ENCODE results near the gene NEK7.

DNA sequence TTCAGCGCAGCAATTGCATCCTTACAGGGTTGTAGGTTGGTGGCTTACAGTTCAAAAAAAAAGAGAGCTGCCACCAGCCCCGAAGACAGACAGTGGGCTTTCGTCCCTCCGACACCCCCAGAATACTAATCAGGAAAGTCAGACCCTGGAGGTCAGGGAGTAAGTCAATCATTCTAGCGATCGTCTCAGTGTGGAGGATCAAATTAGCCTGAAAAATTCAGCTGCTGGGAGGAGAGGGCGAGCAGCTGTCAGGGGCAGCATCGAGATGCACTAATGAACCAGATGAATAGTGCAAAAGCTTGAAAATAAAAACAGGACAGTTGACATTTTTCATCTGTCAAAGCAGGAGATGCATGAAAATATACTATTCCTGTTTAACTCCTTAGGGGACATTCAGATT is 138.4 kb downstream of the NEK7 start:
- no peak for TF ChIP-seq POLR2A (conservative IDR thresholded peaks at IDR 0.05)
- TF ChIP-seq, protein P1, sequence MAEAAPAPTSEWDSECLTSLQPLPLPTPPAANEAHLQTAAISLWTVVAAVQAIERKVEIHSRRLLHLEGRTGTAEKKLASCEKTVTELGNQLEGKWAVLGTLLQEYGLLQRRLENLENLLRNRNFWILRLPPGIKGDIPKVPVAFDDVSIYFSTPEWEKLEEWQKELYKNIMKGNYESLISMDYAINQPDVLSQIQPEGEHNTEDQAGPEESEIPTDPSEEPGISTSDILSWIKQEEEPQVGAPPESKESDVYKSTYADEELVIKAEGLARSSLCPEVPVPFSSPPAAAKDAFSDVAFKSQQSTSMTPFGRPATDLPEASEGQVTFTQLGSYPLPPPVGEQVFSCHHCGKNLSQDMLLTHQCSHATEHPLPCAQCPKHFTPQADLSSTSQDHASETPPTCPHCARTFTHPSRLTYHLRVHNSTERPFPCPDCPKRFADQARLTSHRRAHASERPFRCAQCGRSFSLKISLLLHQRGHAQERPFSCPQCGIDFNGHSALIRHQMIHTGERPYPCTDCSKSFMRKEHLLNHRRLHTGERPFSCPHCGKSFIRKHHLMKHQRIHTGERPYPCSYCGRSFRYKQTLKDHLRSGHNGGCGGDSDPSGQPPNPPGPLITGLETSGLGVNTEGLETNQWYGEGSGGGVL (CRISPR knock-in tag; IDR thresholded peaks at IDR 0.05): no peak
- no peak for TF ChIP-seq CBX5 (IDR thresholded peaks at IDR 0.05; ENCODE audit: borderline replicate concordance, low read depth)
- no peak for TF ChIP-seq FOXM1 (IDR thresholded peaks at IDR 0.05; ENCODE audit: low read depth)
- no peak for TF ChIP-seq FOXM1 (CRISPR knock-in tag; IDR thresholded peaks at IDR 0.05; ENCODE audit: low read depth)
- no peak for TF ChIP-seq HMG20B (CRISPR knock-in tag; IDR thresholded peaks at IDR 0.05)
- TF ChIP-seq ESRRA (IDR thresholded peaks at IDR 0.05; ENCODE audit: borderline replicate concordance, low read depth): no peak
- no peak for TF ChIP-seq FOXA3 (CRISPR knock-in tag; conservative IDR thresholded peaks at IDR 0.05 in 1 of 2, IDR thresholded peaks at IDR 0.05 in 1 of 2)
- TF ChIP-seq, protein P2, sequence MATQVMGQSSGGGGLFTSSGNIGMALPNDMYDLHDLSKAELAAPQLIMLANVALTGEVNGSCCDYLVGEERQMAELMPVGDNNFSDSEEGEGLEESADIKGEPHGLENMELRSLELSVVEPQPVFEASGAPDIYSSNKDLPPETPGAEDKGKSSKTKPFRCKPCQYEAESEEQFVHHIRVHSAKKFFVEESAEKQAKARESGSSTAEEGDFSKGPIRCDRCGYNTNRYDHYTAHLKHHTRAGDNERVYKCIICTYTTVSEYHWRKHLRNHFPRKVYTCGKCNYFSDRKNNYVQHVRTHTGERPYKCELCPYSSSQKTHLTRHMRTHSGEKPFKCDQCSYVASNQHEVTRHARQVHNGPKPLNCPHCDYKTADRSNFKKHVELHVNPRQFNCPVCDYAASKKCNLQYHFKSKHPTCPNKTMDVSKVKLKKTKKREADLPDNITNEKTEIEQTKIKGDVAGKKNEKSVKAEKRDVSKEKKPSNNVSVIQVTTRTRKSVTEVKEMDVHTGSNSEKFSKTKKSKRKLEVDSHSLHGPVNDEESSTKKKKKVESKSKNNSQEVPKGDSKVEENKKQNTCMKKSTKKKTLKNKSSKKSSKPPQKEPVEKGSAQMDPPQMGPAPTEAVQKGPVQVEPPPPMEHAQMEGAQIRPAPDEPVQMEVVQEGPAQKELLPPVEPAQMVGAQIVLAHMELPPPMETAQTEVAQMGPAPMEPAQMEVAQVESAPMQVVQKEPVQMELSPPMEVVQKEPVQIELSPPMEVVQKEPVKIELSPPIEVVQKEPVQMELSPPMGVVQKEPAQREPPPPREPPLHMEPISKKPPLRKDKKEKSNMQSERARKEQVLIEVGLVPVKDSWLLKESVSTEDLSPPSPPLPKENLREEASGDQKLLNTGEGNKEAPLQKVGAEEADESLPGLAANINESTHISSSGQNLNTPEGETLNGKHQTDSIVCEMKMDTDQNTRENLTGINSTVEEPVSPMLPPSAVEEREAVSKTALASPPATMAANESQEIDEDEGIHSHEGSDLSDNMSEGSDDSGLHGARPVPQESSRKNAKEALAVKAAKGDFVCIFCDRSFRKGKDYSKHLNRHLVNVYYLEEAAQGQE (IDR thresholded peaks at IDR 0.05; ENCODE audit: borderline replicate concordance): no peak
- TF ChIP-seq, protein P2 (CRISPR knock-in tag; IDR thresholded peaks at IDR 0.05; ENCODE audit: low read depth): no peak
- TF ChIP-seq, protein P3, sequence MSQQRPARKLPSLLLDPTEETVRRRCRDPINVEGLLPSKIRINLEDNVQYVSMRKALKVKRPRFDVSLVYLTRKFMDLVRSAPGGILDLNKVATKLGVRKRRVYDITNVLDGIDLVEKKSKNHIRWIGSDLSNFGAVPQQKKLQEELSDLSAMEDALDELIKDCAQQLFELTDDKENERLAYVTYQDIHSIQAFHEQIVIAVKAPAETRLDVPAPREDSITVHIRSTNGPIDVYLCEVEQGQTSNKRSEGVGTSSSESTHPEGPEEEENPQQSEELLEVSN (IDR thresholded peaks at IDR 0.05; ENCODE audit: borderline replicate concordance in 1 of 2, extremely low read depth in 1 of 2, insufficient read depth in 1 of 2, insufficient read length in 1 of 2, low read depth in 1 of 2, low read length in 1 of 2, poor library complexity in 1 of 2, severe bottlenecking in 1 of 2): no peak
- TF ChIP-seq MAZ (CRISPR knock-in tag; conservative IDR thresholded peaks at IDR 0.05 in 1 of 2, IDR thresholded peaks at IDR 0.05 in 1 of 2): no peak
- TF ChIP-seq, protein P4, sequence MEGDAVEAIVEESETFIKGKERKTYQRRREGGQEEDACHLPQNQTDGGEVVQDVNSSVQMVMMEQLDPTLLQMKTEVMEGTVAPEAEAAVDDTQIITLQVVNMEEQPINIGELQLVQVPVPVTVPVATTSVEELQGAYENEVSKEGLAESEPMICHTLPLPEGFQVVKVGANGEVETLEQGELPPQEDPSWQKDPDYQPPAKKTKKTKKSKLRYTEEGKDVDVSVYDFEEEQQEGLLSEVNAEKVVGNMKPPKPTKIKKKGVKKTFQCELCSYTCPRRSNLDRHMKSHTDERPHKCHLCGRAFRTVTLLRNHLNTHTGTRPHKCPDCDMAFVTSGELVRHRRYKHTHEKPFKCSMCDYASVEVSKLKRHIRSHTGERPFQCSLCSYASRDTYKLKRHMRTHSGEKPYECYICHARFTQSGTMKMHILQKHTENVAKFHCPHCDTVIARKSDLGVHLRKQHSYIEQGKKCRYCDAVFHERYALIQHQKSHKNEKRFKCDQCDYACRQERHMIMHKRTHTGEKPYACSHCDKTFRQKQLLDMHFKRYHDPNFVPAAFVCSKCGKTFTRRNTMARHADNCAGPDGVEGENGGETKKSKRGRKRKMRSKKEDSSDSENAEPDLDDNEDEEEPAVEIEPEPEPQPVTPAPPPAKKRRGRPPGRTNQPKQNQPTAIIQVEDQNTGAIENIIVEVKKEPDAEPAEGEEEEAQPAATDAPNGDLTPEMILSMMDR (IDR thresholded peaks at IDR 0.05 in 2 of 3, conservative IDR thresholded peaks at IDR 0.05 in 1 of 3; ENCODE audit: insufficient read depth in 2 of 3, low read depth in 1 of 3, low read length in 3 of 3): no peak
- TF ChIP-seq, protein P5, sequence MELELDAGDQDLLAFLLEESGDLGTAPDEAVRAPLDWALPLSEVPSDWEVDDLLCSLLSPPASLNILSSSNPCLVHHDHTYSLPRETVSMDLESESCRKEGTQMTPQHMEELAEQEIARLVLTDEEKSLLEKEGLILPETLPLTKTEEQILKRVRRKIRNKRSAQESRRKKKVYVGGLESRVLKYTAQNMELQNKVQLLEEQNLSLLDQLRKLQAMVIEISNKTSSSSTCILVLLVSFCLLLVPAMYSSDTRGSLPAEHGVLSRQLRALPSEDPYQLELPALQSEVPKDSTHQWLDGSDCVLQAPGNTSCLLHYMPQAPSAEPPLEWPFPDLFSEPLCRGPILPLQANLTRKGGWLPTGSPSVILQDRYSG (tag; conservative IDR thresholded peaks at IDR 0.05; ENCODE audit: low read depth): no peak
- TF ChIP-seq ZNF263 (CRISPR knock-in tag; IDR thresholded peaks at IDR 0.05; ENCODE audit: borderline replicate concordance): no peak
- TF ChIP-seq, protein P6, sequence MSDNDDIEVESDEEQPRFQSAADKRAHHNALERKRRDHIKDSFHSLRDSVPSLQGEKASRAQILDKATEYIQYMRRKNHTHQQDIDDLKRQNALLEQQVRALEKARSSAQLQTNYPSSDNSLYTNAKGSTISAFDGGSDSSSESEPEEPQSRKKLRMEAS (CRISPR knock-in tag; IDR thresholded peaks at IDR 0.05): no peak
